Testis (tissue), 3 donors: ENCODE measurements around the gene CLASRP. TPM values are rescaled to one million over a fixed set of nuclear protein-coding genes. Genes with fewer than 3 reads are reported as not detected.

Experiments used
- DNase-seq: peaks from one replicate; pipeline ENCODE4 v3.0.0-alpha.2; 2019
- H3K27ac ChIP-seq, 2 donors: fragments of 200-600 bp; sonication (generic); one replicate each; pipeline ENCODE4 v1.5.1; 2019
- H3K27me3 ChIP-seq: fragments of 200-600 bp; sonication (generic); one replicate; pipeline ENCODE4 v1.5.1; 2019
- H3K36me3 ChIP-seq: fragments of 200-600 bp; sonication (generic); one replicate; pipeline ENCODE4 v1.5.1; 2017; ENCODE audit warnings: low read depth; ENCODE audit errors: missing control alignments
- H3K4me1 ChIP-seq: fragments of 200-600 bp; sonication (generic); one replicate; pipeline ENCODE4 v1.5.1; 2019
- H3K4me3 ChIP-seq, 2 donors: fragments of 200-600 bp; sonication (generic); one replicate each; pipeline ENCODE4 v1.5.1; 2017 to 2019
- H3K9me3 ChIP-seq: fragments of 200-600 bp; sonication (generic); one replicate; pipeline ENCODE4 v1.5.1; 2017
- CTCF ChIP-seq, 3 experiments: fragments of 450-650 bp in 2 of 3; fragments of 200-600 bp in 1 of 3; sonication (generic) in 1 of 3; IDR thresholded peaks; one replicate each; pipeline ENCODE4 v1.5.1; 2016 to 2019; ENCODE audit warnings: antibody characterized with exemption in 3 of 3, mild to moderate bottlenecking in 2 of 3, moderate library complexity in 1 of 3
- POLR2A ChIP-seq: fragments of 450-650 bp; IDR thresholded peaks from one replicate; pipeline ENCODE4 v1.6.1; 2017; ENCODE audit warnings: antibody characterized with exemption, mild to moderate bottlenecking, moderate library complexity
- WGBS, 2 donors: methylation state at CpG; one replicate each; pipeline ENCODE4 v1.1.5; 2018; 5-methylcytosine and 5-hydroxymethylcytosine counted together
- intact Hi-C: fragments of 100-400 bp; cut with DNase I; formaldehyde crosslinking; loops from one replicate; pipeline ENCODE4 v1.15.1; 2023; ENCODE audit warnings: low total_unique reads
- polyA plus RNA-seq: library from polyadenylated mRNA; stranded (reverse); fragments of 350-450 nt; fragmentation: Illumina TruSeq; extraction: RNeasy Lipid Tissue Mini Kit (QIAGEN cat#74804); gene quantifications from one replicate; pipeline ENCODE4 v1.2.3, GENCODE V29; 2014; ENCODE audit warnings: low read depth, low replicate concordance; ENCODE audit not compliant: insufficient read depth
- small RNA-seq, 2 donors: library from RNA; depleted of rRNA; stranded (forward); fragments of <200 nt; gene quantifications; one replicate each; pipeline ENCODE3, GENCODE V24; 2016
- total RNA-seq, 2 donors: library from RNA; depleted of rRNA; stranded (reverse); fragments of >200 nt; gene quantifications; one replicate each; pipeline ENCODE4 v1.2.3, GENCODE V29; 2016

CLASRP gene
- total and polyA plus RNA-seq, 3 donors from 2014 or later, result 76.1 to 132 (median 113) TPM

GRCh38 chr19:45119582-45119981 lies 80.7 kb downstream of the CLASRP start:
- Histone ChIP-seq H3K4me3 (no peak overlapping the region), H3K27ac (no peak overlapping the region), H3K36me3 (no peaks in the 10 kb centered on the region), H3K4me1 (no peaks in the 10 kb centered on the region), H3K27me3 (no peaks in the 10 kb centered on the region), H3K9me3 (no peaks in the 10 kb centered on the region)
- WGBS, 2 donors, result 92 to 94% methylated on average over 6 of the region's 6 CpGs
- TF ChIP-seq POLR2A, result no peak
- TF ChIP-seq CTCF (IDR thresholded peaks at IDR 0.05), result no peak
- DNase-seq, result no peak
- intact Hi-C loops, result no loop called here

Small RNAs within 50 kb of the gene (small RNA-seq; reads per million reads assigned to genes)
- 0 reads per million in 2 donors for gene RNU6-611P

Other genes starting within 250 kb of the CLASRP start
- 100 to 1,000 TPM in 1 of 2 donors, 10 to 100 TPM in 1; 67.8 to 128 TPM for gene BCAM, start 229.9 kb upstream of the CLASRP start, total RNA-seq
- gene BCAM, start 229.9 kb upstream of the CLASRP start, polyA plus RNA-seq, result 113 TPM
- 100 to 1,000 TPM; 268 to 278 TPM for gene NECTIN2, start 192.7 kb upstream of the CLASRP start, total RNA-seq
- gene NECTIN2, start 192.7 kb upstream of the CLASRP start, polyA plus RNA-seq, result 158 TPM
- 10 to 100 TPM; 54.7 to 67.3 TPM for gene TOMM40, start 147.8 kb upstream of the CLASRP start, total RNA-seq
- 43.1 TPM for gene TOMM40, start 147.8 kb upstream of the CLASRP start, polyA plus RNA-seq
- gene APOE, start 133.2 kb upstream of the CLASRP start, total RNA-seq, result 100 to 1,000 TPM; 215 to 494 TPM
- gene APOE, start 133.2 kb upstream of the CLASRP start, polyA plus RNA-seq, result 185 TPM
- gene APOC1, start 124.4 kb upstream of the CLASRP start, total RNA-seq, result 10 to 100 TPM in 1 of 2 donors, 1 to 10 TPM in 1; 9.4 to 43.9 TPM
- 42.9 TPM for gene APOC1, start 124.4 kb upstream of the CLASRP start, polyA plus RNA-seq
- not detected for gene APOC4, start 96.8 kb upstream of the CLASRP start, total RNA-seq
- gene APOC4, start 96.8 kb upstream of the CLASRP start, polyA plus RNA-seq, result not detected
- 1 to 10 TPM; 1.1 to 1.2 TPM for gene APOC2, start 93.0 kb upstream of the CLASRP start, total RNA-seq
- gene APOC2, start 93.0 kb upstream of the CLASRP start, polyA plus RNA-seq, result 2.9 TPM
- gene CLPTM1, start 83.7 kb upstream of the CLASRP start, total RNA-seq, result 100 to 1,000 TPM; 198 to 204 TPM
- 179 TPM for gene CLPTM1, start 83.7 kb upstream of the CLASRP start, polyA plus RNA-seq
- 1 to 10 TPM; 9.1 to 9.7 TPM for gene RELB, start 37.6 kb upstream of the CLASRP start, total RNA-seq
- 10.1 TPM for gene RELB, start 37.6 kb upstream of the CLASRP start, polyA plus RNA-seq
- gene ZNF296, start 37.4 kb downstream of the CLASRP start, total RNA-seq, result 1 to 10 TPM; 5.8 to 6.7 TPM
- 3.0 TPM for gene ZNF296, start 37.4 kb downstream of the CLASRP start, polyA plus RNA-seq
- 10 to 100 TPM in 1 of 2 donors, 1 to 10 TPM in 1; 7.6 to 13.5 TPM for gene GEMIN7, start 40.2 kb downstream of the CLASRP start, total RNA-seq
- gene GEMIN7, start 40.2 kb downstream of the CLASRP start, polyA plus RNA-seq, result 9.7 TPM
- 10 to 100 TPM; 82.5 to 83.0 TPM for gene PPP1R37, start 54.1 kb downstream of the CLASRP start, total RNA-seq
- 28.5 TPM for gene PPP1R37, start 54.1 kb downstream of the CLASRP start, polyA plus RNA-seq
- 1 to 10 TPM; 1.3 to 4.2 TPM for gene NKPD1, start 121.9 kb downstream of the CLASRP start, total RNA-seq
- 1.0 TPM for gene NKPD1, start 121.9 kb downstream of the CLASRP start, polyA plus RNA-seq
- gene TRAPPC6A, start 139.2 kb downstream of the CLASRP start, total RNA-seq, result 10 to 100 TPM; 38.7 to 42.8 TPM
- 37.0 TPM for gene TRAPPC6A, start 139.2 kb downstream of the CLASRP start, polyA plus RNA-seq
- 10 to 100 TPM; 38.2 to 43.7 TPM for gene BLOC1S3, start 139.7 kb downstream of the CLASRP start, total RNA-seq
- 14.1 TPM for gene BLOC1S3, start 139.7 kb downstream of the CLASRP start, polyA plus RNA-seq
- gene EXOC3L2, start 206.4 kb downstream of the CLASRP start, total RNA-seq, result 10 to 100 TPM; 29.5 to 30.2 TPM
- gene EXOC3L2, start 206.4 kb downstream of the CLASRP start, polyA plus RNA-seq, result 7.4 TPM
- gene MARK4, start 212.2 kb downstream of the CLASRP start, total RNA-seq, result 100 to 1,000 TPM; 197 to 200 TPM
- gene MARK4, start 212.2 kb downstream of the CLASRP start, polyA plus RNA-seq, result 114 TPM